Lower lobe of right lung (tissue), 2 donors: Measurements from ENCODE around the gene STS. TPM values are rescaled to one million over a fixed set of nuclear protein-coding genes. Genes with fewer than 3 reads are reported as not detected.
"Not testable (repeated sequence)": the region's sequence is repeated elsewhere in the genome, so short reads cannot be mapped to it uniquely, and the experiment has no call there.

ENCODE experiments used
- ATAC-seq, 2 donors: fragments of 200-7000 bp; cut with Tn5 transposase; one replicate each; pipeline ENCODE4 v1.9.1; 2020 to 2022; ENCODE audit warnings: mild to moderate bottlenecking in 2 of 2, moderate library complexity in 2 of 2
- DNase-seq: peaks from one replicate; pipeline ENCODE4 v3.0.0-alpha.2; 2020
- H3K27ac ChIP-seq: fragments of 200-600 bp; one replicate; pipeline ENCODE4 v1.8.0; 2022
- H3K27me3 ChIP-seq: fragments of 200-600 bp; one replicate; pipeline ENCODE4 v1.8.0; 2022; ENCODE audit warnings: low read depth
- H3K36me3 ChIP-seq: fragments of 200-600 bp; one replicate; pipeline ENCODE4 v1.8.0; 2022; ENCODE audit warnings: mild to moderate bottlenecking
- H3K4me1 ChIP-seq: fragments of 200-600 bp; one replicate; pipeline ENCODE4 v1.8.0; 2022
- H3K4me3 ChIP-seq: fragments of 200-600 bp; one replicate; pipeline ENCODE4 v1.8.0; 2022; ENCODE audit warnings: mild to moderate bottlenecking
- H3K9me3 ChIP-seq: fragments of 200-600 bp; one replicate; pipeline ENCODE4 v1.8.0; 2022
- intact Hi-C: fragments of 100-400 bp; cut with DNase I; formaldehyde crosslinking; loops from one replicate; pipeline ENCODE4 v1.11.0; 2022
- total RNA-seq: library from RNA; stranded (reverse); fragmentation: NEBNext Ultra II Directional; extraction: Animal tissue kit (Norgen Biotek cat#: 25700); gene quantifications from one replicate; pipeline ENCODE4 v1.2.1, GENCODE V29; 2021
- TF ChIP-seq, protein P1 (sequence below): fragments of 200-600 bp; IDR thresholded peaks from one replicate; pipeline ENCODE4 v1.8.0; 2022; ENCODE audit warnings: antibody characterized with exemption, mild to moderate bottlenecking
- donor health status: DM: no; HTN: yes; CAD: no; lungs with severe emphysema.

Gene STS
- total RNA-seq, 1 donor from 2014 or later: 9.7 TPM

DNA sequence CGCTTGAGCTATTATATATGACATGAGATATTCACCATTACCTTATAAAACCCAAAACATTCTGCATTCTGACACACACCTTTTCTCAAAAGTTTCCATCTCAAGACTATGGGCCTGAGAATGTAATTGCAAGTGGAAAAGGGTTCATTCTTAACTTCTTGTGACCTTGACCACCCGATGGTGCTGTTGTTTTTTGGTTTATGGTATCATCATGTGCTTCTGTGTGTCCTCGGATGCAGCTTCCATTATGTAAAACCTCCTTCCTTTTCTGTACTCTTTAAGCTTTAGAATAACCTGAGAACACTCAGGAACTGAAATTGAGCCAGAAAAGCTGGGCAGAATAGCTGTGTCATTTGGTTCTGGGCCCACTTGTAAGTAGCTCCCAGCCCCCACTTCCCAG lies 16.7 kb downstream of the STS start:
- Histone ChIP-seq H3K4me1 (no peaks in the 10 kb centered on the region), H3K4me3 (no peak overlapping the region), H3K27me3 (no peaks in the 10 kb centered on the region), H3K9me3 (no peaks in the 10 kb centered on the region), H3K36me3 (no peaks in the 10 kb centered on the region), H3K27ac (no peak overlapping the region)
- TF ChIP-seq, protein P1, sequence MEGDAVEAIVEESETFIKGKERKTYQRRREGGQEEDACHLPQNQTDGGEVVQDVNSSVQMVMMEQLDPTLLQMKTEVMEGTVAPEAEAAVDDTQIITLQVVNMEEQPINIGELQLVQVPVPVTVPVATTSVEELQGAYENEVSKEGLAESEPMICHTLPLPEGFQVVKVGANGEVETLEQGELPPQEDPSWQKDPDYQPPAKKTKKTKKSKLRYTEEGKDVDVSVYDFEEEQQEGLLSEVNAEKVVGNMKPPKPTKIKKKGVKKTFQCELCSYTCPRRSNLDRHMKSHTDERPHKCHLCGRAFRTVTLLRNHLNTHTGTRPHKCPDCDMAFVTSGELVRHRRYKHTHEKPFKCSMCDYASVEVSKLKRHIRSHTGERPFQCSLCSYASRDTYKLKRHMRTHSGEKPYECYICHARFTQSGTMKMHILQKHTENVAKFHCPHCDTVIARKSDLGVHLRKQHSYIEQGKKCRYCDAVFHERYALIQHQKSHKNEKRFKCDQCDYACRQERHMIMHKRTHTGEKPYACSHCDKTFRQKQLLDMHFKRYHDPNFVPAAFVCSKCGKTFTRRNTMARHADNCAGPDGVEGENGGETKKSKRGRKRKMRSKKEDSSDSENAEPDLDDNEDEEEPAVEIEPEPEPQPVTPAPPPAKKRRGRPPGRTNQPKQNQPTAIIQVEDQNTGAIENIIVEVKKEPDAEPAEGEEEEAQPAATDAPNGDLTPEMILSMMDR: no peak
- DNase-seq: no peak
- intact Hi-C loops: no loop called here
- peak in 1 of 2 donors; percentile 49 for ATAC-seq

DNA sequence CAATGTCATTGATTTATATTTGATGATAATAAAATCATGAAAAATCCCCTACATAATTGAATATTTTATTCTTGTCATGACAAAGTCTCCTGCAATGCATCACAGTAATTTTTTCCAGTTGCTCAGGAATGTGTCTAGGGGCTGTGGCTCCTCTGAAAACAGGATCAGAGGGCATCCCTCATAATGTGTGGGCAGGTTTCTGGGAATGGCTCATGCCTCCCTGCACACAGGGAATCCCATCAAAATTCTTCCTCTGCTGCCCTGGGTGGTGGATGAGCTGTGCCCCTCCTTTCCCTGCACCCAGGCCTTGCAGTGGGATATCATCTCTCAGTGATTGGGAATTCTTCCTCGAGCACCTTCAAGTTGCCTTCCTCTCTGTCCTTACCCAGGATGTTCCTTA lies 20.9 kb downstream of the STS start:
- TF ChIP-seq, protein P1: no peak
- no peak for ATAC-seq

DNA sequence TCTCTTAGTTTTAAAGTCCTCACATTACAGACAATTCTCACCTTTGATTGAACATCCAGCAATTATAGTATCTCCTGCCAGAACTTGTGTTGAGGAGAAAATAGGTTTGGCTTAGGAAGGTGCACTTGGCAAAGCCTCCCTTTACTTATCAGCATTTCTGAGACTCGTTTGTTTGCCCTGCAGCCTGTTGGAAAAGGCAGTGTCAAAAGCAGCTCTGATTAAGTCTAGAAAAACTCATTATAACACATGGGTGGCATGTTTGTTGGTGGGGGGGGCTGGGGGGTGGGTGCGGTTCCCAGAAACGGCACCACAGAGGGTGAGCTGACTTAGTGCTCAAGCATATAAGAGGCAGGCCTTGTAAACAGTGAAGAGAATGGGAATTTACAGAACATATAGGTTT lies 22.1 kb downstream of the STS start:
- no peaks in the 10 kb centered on the region for H3K9me3 ChIP-seq
- H3K36me3 ChIP-seq: no peaks in the 10 kb centered on the region
- TF ChIP-seq, protein P1: no peak
- ATAC-seq (peak in 1 of 2 donors; percentile 77), DNase-seq (no peak)
- intact Hi-C loops: no loop called here
- no peaks in the 10 kb centered on the region for H3K4me1 ChIP-seq
- no peak overlapping the region for H3K4me3 ChIP-seq
- no peaks in the 10 kb centered on the region for H3K27me3 ChIP-seq
- no peak overlapping the region for H3K27ac ChIP-seq

More for the DNA sequence above, 20.9 kb downstream of the STS start:
- Histone ChIP-seq H3K4me3 (no peak overlapping the region), H3K27ac (no peak overlapping the region), H3K27me3 (no peaks in the 10 kb centered on the region), H3K4me1 (no peaks in the 10 kb centered on the region), H3K9me3 (no peaks in the 10 kb centered on the region), H3K36me3 (no peaks in the 10 kb centered on the region)
- DNase-seq: no peak
- intact Hi-C loops: no loop called here

DNA sequence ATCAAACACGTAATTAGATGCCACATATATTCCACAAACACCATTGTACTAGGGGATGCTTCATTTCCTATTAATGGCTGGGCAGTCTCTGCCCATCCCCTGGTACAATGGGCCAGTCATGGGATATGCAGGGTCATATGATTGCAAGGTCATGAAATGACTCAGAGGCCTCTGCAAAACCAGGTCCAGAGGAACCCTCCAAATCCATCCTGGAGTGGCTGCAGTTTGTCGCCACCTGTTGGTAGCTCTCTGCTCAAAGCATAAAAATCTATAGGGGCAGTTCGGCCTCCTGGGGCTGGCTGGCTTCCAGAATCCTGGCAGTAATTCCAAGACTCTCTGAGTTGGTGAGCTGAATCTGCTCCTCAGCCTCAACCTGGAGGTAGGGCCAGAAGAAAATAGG lies 23.4 kb downstream of the STS start:
- Histone ChIP-seq H3K27me3 (no peaks in the 10 kb centered on the region), H3K27ac (no peak overlapping the region), H3K4me3 (no peak overlapping the region), H3K4me1 (no peaks in the 10 kb centered on the region), H3K9me3 (no peaks in the 10 kb centered on the region), H3K36me3 (no peaks in the 10 kb centered on the region)
- peak in 1 of 2 donors; percentile 45 for ATAC-seq
- intact Hi-C loops: no loop called here
- DNase-seq: no peak
- TF ChIP-seq, protein P1: peak; percentile 25

DNA sequence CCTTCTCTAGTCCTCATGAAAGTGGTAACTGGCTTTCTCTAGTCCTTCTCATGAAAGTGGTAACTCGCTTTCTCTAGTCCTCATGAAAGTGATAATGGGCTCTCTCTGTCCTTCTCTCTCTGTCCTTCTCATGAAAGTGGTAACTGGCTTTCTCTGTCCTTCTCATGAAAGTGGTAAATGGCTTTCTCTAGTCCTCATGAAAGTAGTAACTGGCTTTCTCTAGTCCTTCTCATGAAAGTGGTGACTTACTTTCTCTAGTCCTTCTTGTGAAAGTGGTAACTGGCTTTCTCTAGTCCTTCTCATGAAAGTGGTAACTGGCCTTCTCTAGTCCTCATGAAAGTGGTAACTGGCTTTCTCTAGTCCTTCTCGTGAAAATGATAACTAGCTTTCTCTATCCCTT lies 31.3 kb downstream of the STS start:
- DNase-seq, H3K36me3 ChIP-seq, H3K9me3 ChIP-seq, ATAC-seq, H3K4me1 ChIP-seq, H3K4me3 ChIP-seq, H3K27ac ChIP-seq, H3K27me3 ChIP-seq, intact Hi-C loops: not testable (repeated sequence)

DNA sequence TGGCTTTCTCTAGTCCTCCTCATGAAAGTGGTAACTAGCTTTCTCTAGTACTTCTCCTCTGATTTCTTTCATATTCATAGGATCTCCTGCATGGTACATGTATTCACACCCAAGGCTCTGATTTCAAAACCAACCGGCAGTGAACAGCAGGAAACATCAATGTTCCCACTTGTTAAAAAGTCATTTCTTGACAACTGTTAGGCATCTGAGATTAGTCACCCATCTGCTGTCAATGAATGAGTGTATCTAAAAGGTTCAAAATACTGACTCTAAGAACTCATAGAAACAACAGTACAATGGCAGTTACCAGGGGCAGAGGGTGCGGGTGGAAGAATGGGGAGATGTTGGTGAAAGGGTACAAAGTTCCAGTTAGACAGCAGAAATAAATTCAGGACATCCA lies 31.9 kb downstream of the STS start:
- intact Hi-C loops: no loop called here
- H3K27ac ChIP-seq: no peak overlapping the region
- no peaks in the 10 kb centered on the region for H3K4me1 ChIP-seq
- H3K36me3 ChIP-seq: no peaks in the 10 kb centered on the region
- no peaks in the 10 kb centered on the region for H3K9me3 ChIP-seq
- TF ChIP-seq, protein P1: no peak
- H3K27me3 ChIP-seq: no peaks in the 10 kb centered on the region
- H3K4me3 ChIP-seq: no peak overlapping the region
- ATAC-seq (no peak), DNase-seq (no peak)
